GM04504 (cell line): ENCODE results near the gene RECQL5.
A peak's percentile ranks its signal among the peaks of the same experiment; 100 is the strongest.

Experiments used
- DNase-seq: peaks from one replicate; pipeline ENCODE4 v3.0.0-alpha.2; 2012; ENCODE audit warnings: low read depth

The RECQL5 gene

GRCh38 chr17:75688209-75688825, 21.4 kb upstream of the RECQL5 start:
- no peak for DNase-seq

- DNase-seq = no peak
Measured at GRCh38 chr17:75685499-75685898, 18.5 kb upstream of the RECQL5 start.

GRCh38 chr17:75684924-75685323, 18.0 kb upstream of the RECQL5 start:
- DNase-seq = peak; percentile 46

GRCh38 chr17:75684249-75684648, 17.3 kb upstream of the RECQL5 start:
- DNase-seq = no peak

- DNase-seq = no peak
Measured at GRCh38 chr17:75683583-75683982, 16.6 kb upstream of the RECQL5 start.

GRCh38 chr17:75681289-75681688, 14.3 kb upstream of the RECQL5 start:
- no peak for DNase-seq

- no peak for DNase-seq
Measured at GRCh38 chr17:75680431-75680830, 13.5 kb upstream of the RECQL5 start.

- DNase-seq = no peak
Measured at GRCh38 chr17:75679706-75680211, 12.8 kb upstream of the RECQL5 start.

GRCh38 chr17:75676461-75676860, 9.5 kb upstream of the RECQL5 start:
- no peak for DNase-seq

- DNase-seq = no peak
Measured at GRCh38 chr17:75673487-75673886, 6.5 kb upstream of the RECQL5 start.

- DNase-seq = no peak
Measured at GRCh38 chr17:75672011-75672410, 5.1 kb upstream of the RECQL5 start.

- DNase-seq = no peak
Measured at GRCh38 chr17:75670868-75671267, 3.9 kb upstream of the RECQL5 start.

- no peak for DNase-seq
Measured at GRCh38 chr17:75668489-75668888, 1.5 kb upstream of the RECQL5 start.

- DNase-seq = no peak
Measured at GRCh38 chr17:75667825-75668224, 871 bp upstream of the RECQL5 start.

- no peak for DNase-seq
Measured at GRCh38 chr17:75665981-75666380, 973 bp downstream of the RECQL5 start.

- no peak for DNase-seq
Measured at GRCh38 chr17:75664099-75664549, 2.8 kb downstream of the RECQL5 start.

- DNase-seq = no peak
Measured at GRCh38 chr17:75662511-75662910, 4.4 kb downstream of the RECQL5 start.

- no peak for DNase-seq
Measured at GRCh38 chr17:75661531-75661930, 5.4 kb downstream of the RECQL5 start.

GRCh38 chr17:75658237-75658636, 8.7 kb downstream of the RECQL5 start:
- DNase-seq = no peak

- DNase-seq = peak; percentile 3
Measured at GRCh38 chr17:75654176-75654575, 12.8 kb downstream of the RECQL5 start.

GRCh38 chr17:75652934-75653549, 13.9 kb downstream of the RECQL5 start:
- peak; percentile 4 for DNase-seq

GRCh38 chr17:75652341-75652740, 14.6 kb downstream of the RECQL5 start:
- DNase-seq = no peak

- no peak for DNase-seq
Measured at GRCh38 chr17:75650874-75651273, 16.1 kb downstream of the RECQL5 start.

- DNase-seq = no peak
Measured at GRCh38 chr17:75649687-75650086, 17.3 kb downstream of the RECQL5 start.
